ENCODE results near the gene SPACA6.

The SPACA6 gene

DNA sequence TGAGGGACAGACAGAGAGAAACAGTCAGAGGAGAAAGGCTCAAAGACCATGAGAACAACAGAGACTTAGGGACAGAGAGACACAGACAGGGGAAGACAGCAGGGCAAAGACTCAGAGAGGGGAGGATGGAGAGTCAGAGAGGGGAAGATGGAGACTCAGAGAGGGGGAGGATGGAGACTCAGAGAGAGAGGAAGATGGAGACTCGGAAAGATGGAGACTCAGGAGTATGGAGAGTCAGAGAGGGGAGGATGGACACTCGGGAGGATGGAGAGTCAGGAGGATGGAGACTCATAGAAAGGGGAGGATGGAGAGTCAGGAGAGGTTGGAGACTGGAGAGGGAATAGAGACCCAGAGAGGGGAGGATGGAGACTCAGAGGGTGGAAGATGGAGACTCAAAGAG lies 689 bp downstream of the SPACA6 start:
- no peak overlapping the region for H3K4me3 ChIP-seq (replicated peaks; ENCODE audit: low read depth, low read length)
- no peak for DNase-seq (ENCODE audit: extremely low read depth, low read depth)
- no peak for TF ChIP-seq CTCF (IDR thresholded peaks at IDR 0.05; ENCODE audit: low read depth, low read length, missing control alignments)

- no peak for DNase-seq (ENCODE audit: extremely low read depth, low read depth)
- H3K4me3 ChIP-seq (replicated peaks; ENCODE audit: low read depth, low read length), result no peak overlapping the region
- TF ChIP-seq CTCF (IDR thresholded peaks at IDR 0.05; ENCODE audit: low read depth, low read length, missing control alignments), result no peak
Observed at GRCh38 chr19:51694318-51695085, 1.4 kb downstream of the SPACA6 start.

- no peak overlapping the region for H3K4me3 ChIP-seq (replicated peaks; ENCODE audit: low read depth, low read length)
Observed at GRCh38 chr19:51695088-51695487, 2.0 kb downstream of the SPACA6 start.

GRCh38 chr19:51695702-51696315 lies 2.7 kb downstream of the SPACA6 start:
- no peak for DNase-seq (ENCODE audit: extremely low read depth, low read depth)
- TF ChIP-seq CTCF (IDR thresholded peaks at IDR 0.05; ENCODE audit: low read depth, low read length, missing control alignments), result no peak
- no peak overlapping the region for H3K4me3 ChIP-seq (replicated peaks; ENCODE audit: low read depth, low read length)

More at GRCh38 chr19:51695088-51695487, 2.0 kb downstream of the SPACA6 start:
- DNase-seq (ENCODE audit: extremely low read depth, low read depth), result no peak
- no peak for TF ChIP-seq CTCF (IDR thresholded peaks at IDR 0.05; ENCODE audit: low read depth, low read length, missing control alignments)

DNA sequence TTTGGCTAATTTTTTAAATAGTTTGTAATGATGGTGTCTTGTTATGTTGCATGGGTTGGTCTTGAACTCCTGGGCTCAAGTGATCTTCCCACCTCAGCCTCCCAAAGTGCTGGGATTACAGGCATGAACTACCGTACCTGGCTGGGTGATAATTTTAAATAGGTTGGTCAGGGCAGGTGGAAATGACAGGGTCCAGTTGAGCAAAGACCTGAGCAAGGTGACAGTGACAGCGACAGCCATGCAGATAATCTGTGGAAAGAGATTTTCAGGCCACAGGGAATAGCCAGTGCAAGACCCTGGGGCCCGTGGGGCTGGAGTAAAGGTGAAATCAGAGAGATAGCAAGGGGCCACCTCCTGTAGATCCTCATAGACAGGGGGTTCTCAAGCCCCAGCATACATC lies 3.5 kb downstream of the SPACA6 start:
- no peak for TF ChIP-seq CTCF (IDR thresholded peaks at IDR 0.05; ENCODE audit: low read depth, low read length, missing control alignments)
- H3K4me3 ChIP-seq (replicated peaks; ENCODE audit: low read depth, low read length), result no peak overlapping the region
- DNase-seq (ENCODE audit: extremely low read depth, low read depth), result no peak

DNA sequence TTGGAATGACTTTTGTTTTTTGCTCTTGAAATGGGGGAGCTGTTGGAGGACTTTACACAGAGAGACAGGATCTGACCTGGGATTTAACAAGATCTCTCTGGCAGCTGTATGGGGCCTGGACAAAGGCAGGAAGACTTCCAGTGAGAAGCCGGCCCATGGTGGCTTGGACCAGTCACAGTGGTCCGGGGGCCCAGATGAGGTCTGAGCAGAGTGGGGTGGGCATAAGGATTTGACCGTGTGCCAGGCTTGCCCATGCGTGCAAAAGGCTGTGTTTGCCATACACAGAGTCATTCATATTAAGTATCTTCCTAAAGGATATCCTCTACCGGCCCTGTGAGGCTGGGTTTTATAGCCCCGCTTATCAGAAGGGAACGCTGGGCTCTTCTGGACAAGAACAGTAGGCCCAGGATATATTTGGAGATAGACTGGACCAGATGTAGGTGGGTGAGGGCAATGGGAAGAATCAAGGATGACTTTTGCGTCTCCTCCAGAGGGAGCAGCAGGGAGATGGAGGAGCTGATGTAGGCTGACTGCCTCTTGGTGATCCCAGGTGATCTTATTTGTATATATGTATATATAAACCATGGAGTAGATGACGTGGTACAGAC lies 4.1 kb downstream of the SPACA6 start:
- no peak for TF ChIP-seq CTCF (IDR thresholded peaks at IDR 0.05; ENCODE audit: low read depth, low read length, missing control alignments)
- H3K4me3 ChIP-seq (replicated peaks; ENCODE audit: low read depth, low read length), result no peak overlapping the region
- DNase-seq (ENCODE audit: extremely low read depth, low read depth), result no peak
